Adrenal gland (tissue), 19 donors: ENCODE results near the gene HMCES. TPM values are rescaled to one million over a fixed set of nuclear protein-coding genes. Genes with fewer than 3 reads are reported as not detected.
A peak's percentile ranks its signal among the peaks of the same experiment; 100 is the strongest.

ENCODE experiments used
- DNase-seq, 7 donors: peaks; one replicate each; pipeline ENCODE4 v3.0.0-alpha.2; 2019 to 2020
- H3K27ac ChIP-seq, 5 donors: fragments of 200-600 bp; sonication (generic) in 4 of 5; 1 replicate in 3 of 5; 2 replicates in 2 of 5; pipeline versions ENCODE4 v1.5.1 to v1.8.0; 2016 to 2020; ENCODE audit warnings: mild to moderate bottlenecking in 1 of 5
- H3K27me3 ChIP-seq: fragments of 200-600 bp; 2 replicates; pipeline ENCODE4 v1.8.0; 2021
- H3K36me3 ChIP-seq, 2 donors: fragments of 200-600 bp; replicated peaks in 1 of 2; 1 replicate in 1 of 2; 2 replicates in 1 of 2; pipeline versions ENCODE4 v1.5.1 to v1.8.0; 2018 to 2022
- H3K4me1 ChIP-seq, 2 donors: fragments of 200-600 bp; replicated peaks in 1 of 2; 1 replicate in 1 of 2; 2 replicates in 1 of 2; pipeline versions ENCODE4 v1.5.1 to v1.8.0; 2018 to 2021
- H3K4me3 ChIP-seq, 4 donors: fragments of 200-600 bp; sonication (generic) in 3 of 4; one replicate each; pipeline ENCODE4 v1.5.1; 2016 to 2018
- H3K9me3 ChIP-seq, 3 donors: fragments of 200-600 bp; sonication (generic) in 1 of 3; replicated peaks in 1 of 3; 1 replicate in 2 of 3; 2 replicates in 1 of 3; pipeline versions ENCODE4 v1.5.1 to v1.8.0; 2016 to 2021
- POLR2A ChIP-seq, 2 donors: fragments of 450-650 bp; IDR thresholded peaks; one replicate each; pipeline ENCODE4 v1.6.1; 2017; ENCODE audit warnings: antibody characterized with exemption in 2 of 2, mild to moderate bottlenecking in 2 of 2, moderate library complexity in 1 of 2
- WGBS, 4 donors: extraction: QIAGEN DNeasy Blood & Tissue Kit in 2 of 4; methylation state at CpG; one replicate each; pipeline versions ENCODE4 v1.1.5 to v1.1.7; 2013 to 2017; 5-methylcytosine and 5-hydroxymethylcytosine counted together
- intact Hi-C, 2 donors: fragments of 100-400 bp; cut with DNase I; formaldehyde crosslinking; loops; one replicate each; pipeline versions ENCODE4 v1.14.1 to v1.15.0; 2022 to 2023
- long read RNA-seq, 10 donors: library from polyadenylated mRNA in 3 of 10; unstranded in 2 of 10; stranded (forward) in 1 of 10; transcript quantifications; one replicate each; pipeline ENCODE4 v2.0.0 and lab custom pipeline, GENCODE V29; 2021 to 2026
- polyA plus RNA-seq, 3 donors: library from polyadenylated mRNA; stranded (reverse); fragments of 200-250 nt in 2 of 3; fragments of 350-450 nt in 1 of 3; fragmentation: Illumina TruSeq in 1 of 3; extraction: RNeasy Lipid Tissue Mini Kit (QIAGEN cat#74804) in 1 of 3; gene quantifications; one replicate each; pipeline ENCODE4 v1.2.3, GENCODE V29; 2013 to 2014
- total RNA-seq, 9 donors: library from RNA; depleted of rRNA in 4 of 9; stranded (reverse); fragments of >200 nt in 4 of 9; fragments of 120-200 nt in 1 of 9; fragmentation: NEBNext Ultra II Directional in 1 of 9; extraction: Animal tissue kit (Norgen Biotek cat#: 25700) in 1 of 9; gene quantifications; one replicate each; pipeline versions ENCODE4 v1.1.0 to v1.2.4, GENCODE V29; 2013 to 2023
- TF ChIP-seq, protein P1 (sequence below), 6 experiments: fragments of 450-650 bp in 4 of 6; fragments of 200-600 bp in 2 of 6; sonication (generic) in 1 of 6; IDR thresholded peaks; 1 replicate in 5 of 6; 2 replicates in 1 of 6; pipeline versions ENCODE4 v1.5.1 to v1.8.0; 2016 to 2021; ENCODE audit warnings: antibody characterized with exemption in 6 of 6, mild to moderate bottlenecking in 2 of 6, moderate library complexity in 1 of 6
- donor health status: healthy with polysubstance abuse.
- donor health status: Bipolar disorder and iron deficiency.
- donor health status: DM: yes; HTN: yes; CAD: no.
- donor health status: DM: no; HTN: no; CAD: no.
- donor health status: DM: no; HTN: no; CAD: no.
- donor health status: DM: yes; HTN: yes; CAD: no.

The HMCES gene, protein sequence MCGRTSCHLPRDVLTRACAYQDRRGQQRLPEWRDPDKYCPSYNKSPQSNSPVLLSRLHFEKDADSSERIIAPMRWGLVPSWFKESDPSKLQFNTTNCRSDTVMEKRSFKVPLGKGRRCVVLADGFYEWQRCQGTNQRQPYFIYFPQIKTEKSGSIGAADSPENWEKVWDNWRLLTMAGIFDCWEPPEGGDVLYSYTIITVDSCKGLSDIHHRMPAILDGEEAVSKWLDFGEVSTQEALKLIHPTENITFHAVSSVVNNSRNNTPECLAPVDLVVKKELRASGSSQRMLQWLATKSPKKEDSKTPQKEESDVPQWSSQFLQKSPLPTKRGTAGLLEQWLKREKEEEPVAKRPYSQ
- total RNA-seq (10 to 100 TPM; 17.3 to 39.7 (median 25.4) TPM), polyA plus RNA-seq (10 to 100 TPM; 16.0 to 29.4 (median 19.9) TPM)
- long read RNA-seq, donor 1, partial matches to known transcripts = 11 of 19 reads
- long read RNA-seq, donor 1, other reads (novel, unspliced or antisense) = 0 of 19 reads
- long read RNA-seq, donor 2, partial matches to known transcripts = 0 of 1 reads
- long read RNA-seq, donor 2, other reads (novel, unspliced or antisense) = 0 of 1 reads
- long read RNA-seq, donor 3, partial matches to known transcripts = 0 of 3 reads
- long read RNA-seq, donor 3, other reads (novel, unspliced or antisense) = 0 of 3 reads
- long read RNA-seq, donor 4, transcript HMCES-201 (7 exons, 2,515 nt) = major isoform, 10 of 14 reads
- long read RNA-seq, donor 4, partial matches to known transcripts = 1 of 14 reads
- long read RNA-seq, donor 4, other reads (novel, unspliced or antisense) = 3 of 14 reads
- long read RNA-seq, donor 5, transcript HMCES-201 (7 exons, 2,515 nt) = major isoform, 36 of 67 reads
- long read RNA-seq, donor 5, transcript HMCES-204 (7 exons, 1,952 nt) = minor isoform, 12 of 67 reads
- long read RNA-seq, donor 5, partial matches to known transcripts = 4 of 67 reads
- long read RNA-seq, donor 5, other reads (novel, unspliced or antisense) = 8 of 67 reads
- long read RNA-seq, donor 6, transcript HMCES-201 (7 exons, 2,515 nt) = major isoform, 9 of 12 reads
- long read RNA-seq, donor 6, partial matches to known transcripts = 1 of 12 reads
- long read RNA-seq, donor 6, other reads (novel, unspliced or antisense) = 2 of 12 reads
- long read RNA-seq, donor 7, partial matches to known transcripts = 11 of 14 reads
- long read RNA-seq, donor 7, other reads (novel, unspliced or antisense) = 0 of 14 reads
- long read RNA-seq, donor 8, transcript HMCES-201 (7 exons, 2,515 nt) = major isoform, 7 of 17 reads
- long read RNA-seq, donor 8, partial matches to known transcripts = 9 of 17 reads
- long read RNA-seq, donor 8, other reads (novel, unspliced or antisense) = 0 of 17 reads
- long read RNA-seq, donor 9, transcript HMCES-201 (7 exons, 2,515 nt) = major isoform, 7 of 7 reads
- long read RNA-seq, donor 9, partial matches to known transcripts = 0 of 7 reads
- long read RNA-seq, donor 9, other reads (novel, unspliced or antisense) = 0 of 7 reads
- long read RNA-seq, donor 10, transcript HMCES-201 (7 exons, 2,515 nt) = major isoform, 10 of 19 reads
- long read RNA-seq, donor 10, partial matches to known transcripts = 7 of 19 reads
- long read RNA-seq, donor 10, other reads (novel, unspliced or antisense) = 0 of 19 reads

DNA sequence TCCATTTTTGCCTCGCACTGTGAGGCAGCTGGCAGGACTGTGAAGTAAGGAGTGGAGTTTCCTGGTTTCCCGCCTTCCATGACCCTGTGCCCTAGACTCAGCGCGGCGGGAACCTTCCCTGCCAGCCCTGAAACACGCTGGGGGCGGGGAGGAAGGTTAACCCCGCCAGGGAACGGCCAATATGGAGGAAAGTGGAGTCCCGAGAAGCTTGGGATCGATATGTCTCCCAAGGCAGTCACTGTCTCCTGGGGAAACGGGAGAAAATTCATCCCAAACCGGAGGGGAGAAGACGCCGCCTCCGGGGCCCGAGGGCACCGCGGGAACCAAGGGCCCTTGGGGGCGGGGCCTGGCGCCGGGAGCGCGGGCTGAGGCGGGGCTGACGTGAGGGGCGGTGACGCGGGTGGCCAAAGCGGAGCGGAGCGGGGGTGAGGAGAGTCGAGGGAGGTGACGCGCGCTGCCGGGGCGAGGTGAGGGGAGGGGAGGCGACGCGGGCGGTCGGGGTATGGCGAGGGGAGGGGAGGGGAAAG lies at the start of gene HMCES:
TSS of gene HMCES (plus strand) at position 432 of the 527 bp plus-strand sequence. CDS start 863 bp downstream, outside the sequence.
- 0 to 1% (median 1%) methylated on average over 14 to 44 of the region's 44 CpGs for WGBS, 4 donors
- H3K9me3 ChIP-seq = no peaks in the 10 kb centered on the region
- H3K27me3 ChIP-seq = no peaks in the 10 kb centered on the region
- H3K4me3 ChIP-seq = peak within 1 kb of the TSS in 3 of 4 donors; percentile 28 to 86 (median 78)
- peaks cover 5 to 37% of the 10 kb centered on the region in 2 donors for H3K4me1 ChIP-seq
- DNase-seq = peak; percentile 91 to 97 (median 93)
- TF ChIP-seq POLR2A (IDR thresholded peaks at IDR 0.05) = peak in 1 of 2 donors; percentile 80
- TF ChIP-seq, protein P1, sequence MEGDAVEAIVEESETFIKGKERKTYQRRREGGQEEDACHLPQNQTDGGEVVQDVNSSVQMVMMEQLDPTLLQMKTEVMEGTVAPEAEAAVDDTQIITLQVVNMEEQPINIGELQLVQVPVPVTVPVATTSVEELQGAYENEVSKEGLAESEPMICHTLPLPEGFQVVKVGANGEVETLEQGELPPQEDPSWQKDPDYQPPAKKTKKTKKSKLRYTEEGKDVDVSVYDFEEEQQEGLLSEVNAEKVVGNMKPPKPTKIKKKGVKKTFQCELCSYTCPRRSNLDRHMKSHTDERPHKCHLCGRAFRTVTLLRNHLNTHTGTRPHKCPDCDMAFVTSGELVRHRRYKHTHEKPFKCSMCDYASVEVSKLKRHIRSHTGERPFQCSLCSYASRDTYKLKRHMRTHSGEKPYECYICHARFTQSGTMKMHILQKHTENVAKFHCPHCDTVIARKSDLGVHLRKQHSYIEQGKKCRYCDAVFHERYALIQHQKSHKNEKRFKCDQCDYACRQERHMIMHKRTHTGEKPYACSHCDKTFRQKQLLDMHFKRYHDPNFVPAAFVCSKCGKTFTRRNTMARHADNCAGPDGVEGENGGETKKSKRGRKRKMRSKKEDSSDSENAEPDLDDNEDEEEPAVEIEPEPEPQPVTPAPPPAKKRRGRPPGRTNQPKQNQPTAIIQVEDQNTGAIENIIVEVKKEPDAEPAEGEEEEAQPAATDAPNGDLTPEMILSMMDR (IDR thresholded peaks at IDR 0.05) = no peak
- peaks cover 0 to 44% of the 10 kb centered on the region in 2 donors for H3K36me3 ChIP-seq
- peak within 1 kb of the TSS; percentile 60 to 96 (median 91) for H3K27ac ChIP-seq
- intact Hi-C loops = no loop called here

DNA sequence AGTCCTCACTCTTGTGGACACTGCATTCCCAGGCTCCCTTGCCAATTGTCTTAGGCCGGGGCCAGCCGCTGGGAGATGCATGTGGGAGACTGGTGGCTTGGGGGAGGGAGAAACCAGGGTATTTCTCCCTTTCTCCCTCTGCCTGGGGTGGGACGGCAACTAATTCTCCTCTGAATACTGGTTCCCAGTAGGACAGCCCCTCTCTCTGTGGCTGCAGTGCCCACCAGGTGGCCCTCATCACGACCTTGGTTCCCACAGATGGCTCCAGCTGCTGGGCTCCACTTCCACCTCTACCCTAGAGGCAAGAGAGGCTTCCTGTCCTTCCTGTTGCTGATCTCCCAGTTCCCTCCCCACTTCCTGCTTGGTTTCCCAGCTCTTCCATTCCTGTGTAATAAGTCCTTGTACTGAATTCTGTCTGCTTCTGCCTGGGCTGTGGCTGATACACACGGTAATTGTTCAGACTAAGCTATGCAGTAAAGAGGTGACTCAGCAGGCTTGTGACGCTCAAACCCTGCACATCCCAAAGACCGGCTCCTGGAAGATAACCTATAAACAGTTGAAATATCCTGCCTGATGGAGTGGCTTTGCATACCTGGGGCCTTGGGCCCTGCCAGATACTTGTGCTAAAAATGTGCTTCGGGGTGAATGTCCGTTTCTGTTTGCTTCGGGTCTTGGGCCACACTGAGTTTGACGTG lies 49.6 kb upstream of the HMCES start:
- peak in 3 of 7 donors; percentile 35 to 42 (median 37) for DNase-seq
- peak overlapping the region; percentile 1 to 87 (median 51) for H3K27ac ChIP-seq
- H3K9me3 ChIP-seq = no peaks in the 10 kb centered on the region
- WGBS, 4 donors = 43 to 48% (median 43%) methylated on average over 10 to 11 of the region's 11 CpGs
- H3K27me3 ChIP-seq = no peaks in the 10 kb centered on the region
- TF ChIP-seq, protein P1 (IDR thresholded peaks at IDR 0.05) = no peak
- TF ChIP-seq POLR2A (IDR thresholded peaks at IDR 0.05) = no peak
- H3K36me3 ChIP-seq = no peaks in the 10 kb centered on the region
- H3K4me1 ChIP-seq = peaks cover 45 to 68% of the 10 kb centered on the region in 2 donors
- intact Hi-C loops = no loop called here
- H3K4me3 ChIP-seq = no peak overlapping the region

DNA sequence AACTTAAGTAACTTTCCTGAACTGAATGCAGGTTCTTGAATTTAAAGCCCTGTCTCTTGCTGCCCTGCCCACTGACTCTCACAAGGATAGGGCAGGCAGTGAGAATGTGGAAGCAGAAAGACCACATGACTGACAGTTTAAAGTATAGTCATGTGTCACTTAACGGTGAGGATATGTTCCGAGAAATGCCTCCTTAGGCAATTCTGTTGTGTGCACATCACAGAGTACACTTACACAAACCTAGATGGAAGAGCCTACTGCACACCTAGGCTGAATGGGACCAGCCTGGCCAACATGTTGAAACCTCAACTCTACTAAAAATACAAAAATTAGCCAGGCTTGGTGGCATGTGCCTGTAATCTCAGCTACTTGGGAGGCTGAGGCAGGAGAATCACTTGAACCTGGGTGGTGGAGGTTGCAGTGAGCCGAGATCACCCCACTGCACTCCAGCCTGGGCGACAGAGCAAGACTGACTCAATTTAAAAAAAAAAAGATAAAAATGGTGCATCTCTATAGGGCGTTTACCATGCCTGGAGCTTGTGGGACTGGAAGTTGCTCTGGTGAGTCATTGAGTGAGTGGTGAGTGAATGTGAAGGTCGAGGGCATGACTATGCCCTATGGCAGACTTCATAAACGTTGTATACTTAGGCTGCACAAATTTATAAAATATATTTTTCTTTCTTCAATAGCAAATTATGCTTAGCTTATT lies 48.2 kb upstream of the HMCES start:
- no peaks in the 10 kb centered on the region for H3K27me3 ChIP-seq
- intact Hi-C loops = no loop called here
- no peaks in the 10 kb centered on the region for H3K36me3 ChIP-seq
- H3K27ac ChIP-seq = peak overlapping the region in 4 of 5 donors; percentile 52 to 87 (median 78)
- peaks cover 34 to 53% of the 10 kb centered on the region in 2 donors for H3K4me1 ChIP-seq
- H3K9me3 ChIP-seq = no peaks in the 10 kb centered on the region
- TF ChIP-seq, protein P1 (IDR thresholded peaks at IDR 0.05) = no peak
- peak in 1 of 2 donors; percentile 25 for TF ChIP-seq POLR2A (IDR thresholded peaks at IDR 0.05)
- no peak overlapping the region for H3K4me3 ChIP-seq
- WGBS, 4 donors = 30 to 47% (median 43%) methylated on average over 7 of the region's 7 CpGs
- DNase-seq = peak; percentile 52 to 82 (median 72)
